Measurements from ENCODE around the gene KCNH4.

GRCh38 chr17:42167807-42168206, 13.1 kb downstream of the KCNH4 start:
- TF ChIP-seq CTCF (conservative IDR thresholded peaks at IDR 0.05; ENCODE audit: low read length) (no peak), EZH2phosphoT487 (IDR thresholded peaks at IDR 0.05; ENCODE audit: borderline replicate concordance, low read depth, low read length) (no peak)

Measured in OCI-LY7 (cell line).